H1 (cell line): ENCODE results near the gene SLC30A7. TPM values are rescaled to one million over a fixed set of nuclear protein-coding genes. Genes with fewer than 3 reads are reported as not detected.
A peak's percentile ranks its signal among the peaks of the same experiment; 100 is the strongest.

Experiments used
- CTCF ChIA-PET: fragments of 300-600 bp; sonication (Branson Sonifier 250); formaldehyde crosslinking; loops from one replicate; lab custom pipeline; 2021; ENCODE audit not compliant: partially characterized antibody; lab: Charles Lee
- POLR2A ChIA-PET: fragments of 300-600 bp; sonication (Branson Sonifier 250); formaldehyde crosslinking; loops from one replicate; lab custom pipeline; 2021; ENCODE audit warnings: inconsistent platforms; ENCODE audit not compliant: partially characterized antibody; lab: Charles Lee
- DNase-seq, 2 experiments: peaks; one replicate each; pipeline versions ENCODE4 v3.0.0 to v3.0.0-alpha.2; 2010 to 2022; ENCODE audit warnings: low spot score in 2 of 2, low read depth in 1 of 2, mixed read lengths in 1 of 2
- FAIRE-seq: peaks from 2 replicates; lab custom pipeline; 2011; peaks lifted over from hg19 to GRCh38; lab: Jason Lieb, UNC
- H2AFZ ChIP-seq: 2 replicates; pipeline ENCODE4 v1.8.1; 2012; ENCODE audit warnings: low read length, inconsistent platforms
- H2AK5ac ChIP-seq: 2 replicates; pipeline ENCODE4 v1.6.1; 2013; ENCODE audit warnings: low read depth, low read length
- H2BK120ac ChIP-seq: replicated peaks from 2 replicates; pipeline ENCODE3; 2013; ENCODE audit warnings: low read depth, low read length, inconsistent platforms
- H2BK12ac ChIP-seq: 2 replicates; pipeline ENCODE4 v1.6.1; 2013; ENCODE audit warnings: low read depth, low read length
- H2BK15ac ChIP-seq: 2 replicates; pipeline ENCODE4 v1.6.1; 2013; ENCODE audit warnings: low read length
- H2BK20ac ChIP-seq: 2 replicates; pipeline ENCODE4 v1.6.1; 2013; ENCODE audit warnings: low read length
- H2BK5ac ChIP-seq: 2 replicates; pipeline ENCODE4 v1.6.1; 2013; ENCODE audit warnings: low read depth, low read length
- H3K14ac ChIP-seq: 2 replicates; pipeline ENCODE4 v1.6.1; 2013; ENCODE audit warnings: inconsistent platforms; ENCODE audit not compliant: insufficient read length
- H3K18ac ChIP-seq: 2 replicates; pipeline ENCODE4 v1.6.1; 2013; ENCODE audit warnings: low read length; ENCODE audit errors: extremely low read depth
- H3K23ac ChIP-seq: 2 replicates; pipeline ENCODE4 v1.6.1; 2013; ENCODE audit warnings: inconsistent platforms; ENCODE audit not compliant: insufficient read length
- H3K23me2 ChIP-seq: 2 replicates; pipeline ENCODE4 v1.6.1; 2013; ENCODE audit warnings: low read depth, low read length
- H3K27ac ChIP-seq: 2 replicates; pipeline ENCODE4 v1.6.1; 2011; ENCODE audit warnings: low read depth, low read length, inconsistent platforms
- H3K27me3 ChIP-seq, 4 experiments: replicated peaks in 1 of 4; 1 replicate in 1 of 4; 2 replicates in 3 of 4; pipeline versions ENCODE4 v1.6.1 to v1.8.1; 2011 to 2013; ENCODE audit warnings: low read length in 3 of 4, mild to moderate bottlenecking in 3 of 4, inconsistent platforms in 2 of 4, mixed read lengths in 2 of 4, moderate library complexity in 1 of 4; ENCODE audit not compliant: control insufficient read depth in 3 of 4, insufficient read depth in 3 of 4; ENCODE audit errors: extremely low read depth in 1 of 4
- H3K36me3 ChIP-seq, 4 experiments: 2 replicates each; pipeline versions ENCODE4 v1.6.1 to v1.8.1; 2011 to 2013; ENCODE audit warnings: mild to moderate bottlenecking in 4 of 4, low read length in 3 of 4, moderate library complexity in 2 of 4, control low read depth in 1 of 4, inconsistent platforms in 1 of 4; ENCODE audit not compliant: insufficient read depth in 4 of 4, control insufficient read depth in 2 of 4
- H3K4ac ChIP-seq: replicated peaks from 2 replicates; pipeline ENCODE3; 2013; ENCODE audit warnings: low read length, low read depth, mixed read lengths, inconsistent platforms; ENCODE audit not compliant: insufficient read length
- H3K4me1 ChIP-seq, 4 experiments: replicated peaks in 1 of 4; 1 replicate in 1 of 4; 2 replicates in 3 of 4; pipeline versions ENCODE4 v1.6.1 to v1.8.1; 2011 to 2013; ENCODE audit warnings: low read length in 3 of 4, inconsistent platforms in 2 of 4, mixed read lengths in 1 of 4; ENCODE audit not compliant: insufficient read depth in 4 of 4, control insufficient read depth in 3 of 4
- H3K4me2 ChIP-seq, 2 experiments: 2 replicates each; pipeline versions ENCODE4 v1.6.1 to v1.8.1; 2011 to 2013; ENCODE audit warnings: low read depth in 2 of 2, low read length in 2 of 2, control low read depth in 1 of 2, inconsistent platforms in 1 of 2, mild to moderate bottlenecking in 1 of 2; ENCODE audit not compliant: insufficient read depth in 1 of 2
- H3K4me3 ChIP-seq, 4 experiments: fragments of 200-600, 300-600 bp in 1 of 4; sonication (generic), shearing (Covaris generic), sonication (Bioruptor Twin) in 1 of 4; 2 replicates each; pipeline versions ENCODE4 v1.5.1 to v1.8.1; 2011 to 2016; ENCODE audit warnings: low read length in 4 of 4, low read depth in 3 of 4, control low read depth in 2 of 4, inconsistent platforms in 2 of 4, mild to moderate bottlenecking in 2 of 4, mixed read lengths in 1 of 4, moderate library complexity in 1 of 4; ENCODE audit not compliant: insufficient read depth in 2 of 4; ENCODE audit errors: extremely low read depth in 1 of 4
- H3K56ac ChIP-seq: replicated peaks from 2 replicates; pipeline ENCODE3; 2013; ENCODE audit warnings: low read depth, mild to moderate bottlenecking, mixed read lengths, low read length, inconsistent platforms; ENCODE audit not compliant: insufficient read length
- H3K79me1 ChIP-seq: 2 replicates; pipeline ENCODE4 v1.6.1; 2013; ENCODE audit warnings: low read depth, low read length, control low read depth
- H3K79me2 ChIP-seq, 2 experiments: 2 replicates each; pipeline versions ENCODE4 v1.6.1 to v1.8.1; 2012 to 2013; ENCODE audit warnings: low read length in 2 of 2, mild to moderate bottlenecking in 2 of 2, inconsistent platforms in 1 of 2; ENCODE audit not compliant: insufficient read depth in 2 of 2, control insufficient read depth in 1 of 2
- H3K9ac ChIP-seq, 4 experiments: replicated peaks in 1 of 4; 1 replicate in 1 of 4; 2 replicates in 3 of 4; pipeline versions ENCODE4 v1.6.1 to v1.8.1; 2011 to 2013; ENCODE audit warnings: low read depth in 3 of 4, low read length in 3 of 4, control low read depth in 2 of 4, mild to moderate bottlenecking in 2 of 4, moderate library complexity in 2 of 4, inconsistent platforms in 1 of 4; ENCODE audit errors: extremely low read depth in 1 of 4
- H3K9me3 ChIP-seq, 2 experiments: 2 replicates each; pipeline versions ENCODE4 v1.6.1 to v1.8.1; 2012 to 2013; ENCODE audit warnings: mild to moderate bottlenecking in 2 of 2, moderate library complexity in 2 of 2, control low read depth in 1 of 2, inconsistent platforms in 1 of 2, low read depth in 1 of 2, low read length in 1 of 2, mixed read lengths in 1 of 2; ENCODE audit not compliant: insufficient read depth in 2 of 2
- H4K20me1 ChIP-seq, 2 experiments: replicated peaks in 1 of 2; 2 replicates each; pipeline versions ENCODE3 to v1.8.1; 2011 to 2013; ENCODE audit warnings: inconsistent platforms in 2 of 2, low read length in 2 of 2, mild to moderate bottlenecking in 1 of 2; ENCODE audit not compliant: insufficient read depth in 2 of 2, control insufficient read depth in 1 of 2
- H4K5ac ChIP-seq: 2 replicates; pipeline ENCODE4 v1.6.1; 2013; ENCODE audit warnings: low read length, low read depth, mixed read lengths, inconsistent platforms; ENCODE audit not compliant: insufficient read length
- H4K8ac ChIP-seq: 2 replicates; pipeline ENCODE4 v1.8.0; 2013; ENCODE audit warnings: mild to moderate bottlenecking, moderate library complexity, low read length, inconsistent platforms; ENCODE audit not compliant: insufficient read depth; ENCODE audit errors: extremely low read depth
- H4K91ac ChIP-seq: replicated peaks from 2 replicates; pipeline ENCODE3; 2013; ENCODE audit warnings: low read length, mixed read lengths, inconsistent platforms; ENCODE audit not compliant: insufficient read length
- BRCA1 ChIP-seq: IDR thresholded peaks from 2 replicates; pipeline ENCODE4 v1.6.1; 2012; ENCODE audit warnings: low read depth, low read length, improper control_type of control experiment
- WGBS, 2 experiments: shearing (Covaris generic) in 1 of 2; methylation state at CpG; one replicate each; pipeline versions ENCODE4 v1.1.6 to v1.1.7; 2013 to 2015; ENCODE audit warnings: low lambda C conversion rate in 2 of 2, mixed read lengths in 2 of 2, inconsistent platforms in 1 of 2, low coverage in 1 of 2, missing lambda C conversion rate in 1 of 2; ENCODE audit not compliant: insufficient replicate concordance in 2 of 2, insufficient coverage in 1 of 2, insufficient read length in 1 of 2; ENCODE audit errors: extremely low coverage in 1 of 2, missing lambda C conversion rate in 1 of 2; 5-methylcytosine and 5-hydroxymethylcytosine counted together
- polyA plus RNA-seq, 7 experiments: library from polyadenylated mRNA; depleted of rRNA in 3 of 7; stranded (reverse) in 5 of 7; unstranded in 2 of 7; fragments of >200 nt in 5 of 7; fragments of 200-250 nt in 2 of 7; gene quantifications; 1 replicate in 5 of 7; 2 replicates in 1 of 7; 4 replicates in 1 of 7; pipeline versions ENCODE4 v1.2.1 to v1.2.3, GENCODE V29; 2011 to 2013; ENCODE audit warnings: missing spikeins in 2 of 7, mixed read lengths in 2 of 7
- total RNA-seq: library from RNA; stranded (reverse); fragmentation: NEBNext Ultra II Directional; extraction: Animal tissue kit (Norgen Biotek cat#: 25700); gene quantifications from 2 replicates; pipeline ENCODE4 v1.2.1, GENCODE V29; 2021

Gene SLC30A7
- total and polyA plus RNA-seq, 2 of the 8 experiments (the other 6 are each of a cell fraction or from before 2014, with no cell fraction given): 5.5 to 22.1 TPM

DNA sequence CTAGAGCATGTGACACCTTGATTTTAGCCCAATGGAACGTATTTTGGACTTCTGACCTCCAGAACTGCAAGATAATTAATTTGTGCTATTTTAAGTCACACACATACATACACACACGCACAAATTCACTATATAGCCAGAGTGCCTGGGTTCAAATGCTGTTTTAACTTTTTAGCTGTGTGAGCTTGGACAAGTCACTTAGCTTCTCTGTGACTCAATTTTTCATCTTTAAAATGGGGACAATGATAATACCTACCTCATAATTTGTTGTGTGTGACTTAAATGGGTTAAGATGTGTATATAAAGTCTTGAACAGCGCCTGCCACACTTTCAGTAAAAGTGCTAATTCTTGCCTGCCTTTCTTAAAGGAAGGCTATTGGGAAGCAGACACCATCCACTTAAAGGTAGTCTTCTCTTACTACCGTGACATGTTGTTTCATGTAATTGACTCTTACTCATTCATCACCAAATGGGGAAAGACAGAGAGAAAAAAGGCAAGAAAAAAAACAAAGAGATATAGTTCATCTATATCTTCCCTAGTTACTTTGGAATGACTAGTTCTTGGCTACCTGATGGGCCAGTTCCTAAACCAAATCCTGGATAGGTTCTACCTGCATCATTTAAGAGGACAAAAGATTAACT, 56.3 kb downstream of the SLC30A7 start:
- no peak overlapping the region for H3K4me3 ChIP-seq
- 95% methylated on average over 4 of the region's 4 CpGs; no CpG with 5 or more reads in 1 of the 2 experiments for WGBS, 2 experiments
- no peak overlapping the region for H2BK15ac ChIP-seq
- peaks cover 0 to 6% (median 1%) of the 10 kb centered on the region in 4 experiments; a peak in 3 of 8 replicates for H3K36me3 ChIP-seq
- H4K20me1 ChIP-seq: no peaks in the 10 kb centered on the region
- ChIA-PET CTCF (no interaction called here), POLR2A (no interaction called here)
- H2BK12ac ChIP-seq: 0 out of 2 replicates have a peak overlapping the region, but pooled peaks have one; percentile 63
- no peak for FAIRE-seq
- no peak overlapping the region for H3K4me2 ChIP-seq
- H3K27ac ChIP-seq: no peak overlapping the region
- no peaks in the 10 kb centered on the region for H3K27me3 ChIP-seq
- no peak overlapping the region for H4K5ac ChIP-seq
- peaks cover 9 to 29% (median 19%) of the 10 kb centered on the region in 4 experiments for H3K4me1 ChIP-seq
- H2AFZ ChIP-seq: no peak overlapping the region
- H3K9ac ChIP-seq: no peak overlapping the region
- H3K79me1 ChIP-seq: no peaks in the 10 kb centered on the region
- no peak overlapping the region for H2BK20ac ChIP-seq
- no peak overlapping the region for H3K18ac ChIP-seq
- peaks cover 2% of the 10 kb centered on the region; the same call in 1 of the 2 replicates for H3K23me2 ChIP-seq
- H2AK5ac ChIP-seq: no peak overlapping the region
- no peak overlapping the region for H3K23ac ChIP-seq
- no peak overlapping the region for H3K4ac ChIP-seq
- H3K56ac ChIP-seq: no peak overlapping the region
- H4K8ac ChIP-seq: no peak overlapping the region
- H4K91ac ChIP-seq: no peak overlapping the region
- no peak overlapping the region for H2BK120ac ChIP-seq
- DNase-seq: no peak
- H3K14ac ChIP-seq: no peak overlapping the region
- peaks cover 0 to 2% of the 10 kb centered on the region in 2 experiments; a peak in 2 of 4 replicates for H3K79me2 ChIP-seq
- no peaks in the 10 kb centered on the region for H3K9me3 ChIP-seq
- 0 out of 2 replicates have a peak overlapping the region, but pooled peaks have one; percentile 7 for H2BK5ac ChIP-seq
- TF ChIP-seq BRCA1: no peak
